Activated CD4-positive, alpha-beta T cell treated with anti-CD3 and anti-CD28 coated beads for 48 hours (primary cell): ENCODE results near the gene SLC28A1.

Experiments used
- DNase-seq: peaks from one replicate; pipeline ENCODE4 v3.0.0-alpha.2; 2020

SLC28A1 gene

DNA sequence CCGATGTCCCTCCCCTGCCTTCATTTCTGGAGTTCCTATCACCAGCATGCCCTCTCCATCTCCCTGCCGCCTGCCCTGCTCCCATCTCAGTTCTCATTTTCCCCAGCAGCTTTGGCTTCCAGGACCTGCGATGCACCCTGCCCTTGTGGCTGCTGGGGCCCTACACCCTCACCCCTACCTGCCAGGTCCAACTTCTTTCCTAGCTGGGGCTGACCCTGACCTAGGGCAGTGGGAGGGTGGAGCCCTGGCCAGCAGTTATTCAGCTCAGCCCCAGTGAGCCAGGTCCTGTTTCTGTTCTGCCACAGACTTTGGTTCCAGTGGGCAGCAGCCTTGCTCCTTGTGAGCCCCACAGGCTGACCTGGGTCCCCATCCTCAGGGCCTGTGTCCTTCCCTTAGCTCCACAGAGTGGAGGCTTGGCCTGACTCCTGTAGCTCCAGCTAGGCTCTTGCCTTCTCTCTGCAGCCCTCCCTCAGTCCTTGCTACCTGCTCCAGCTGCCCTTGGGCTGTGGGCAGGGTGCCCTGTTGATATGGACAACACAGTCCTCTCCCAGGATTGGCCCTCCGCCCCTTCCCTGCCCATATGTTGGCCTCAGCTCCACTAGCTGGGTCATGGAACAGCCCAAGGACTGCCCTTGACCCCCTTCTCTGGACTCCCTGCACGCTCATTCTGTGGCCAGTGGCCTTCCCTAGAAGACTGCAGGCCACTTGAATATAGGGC is 62.5 kb downstream of the SLC28A1 start:
- DNase-seq: no peak

DNA sequence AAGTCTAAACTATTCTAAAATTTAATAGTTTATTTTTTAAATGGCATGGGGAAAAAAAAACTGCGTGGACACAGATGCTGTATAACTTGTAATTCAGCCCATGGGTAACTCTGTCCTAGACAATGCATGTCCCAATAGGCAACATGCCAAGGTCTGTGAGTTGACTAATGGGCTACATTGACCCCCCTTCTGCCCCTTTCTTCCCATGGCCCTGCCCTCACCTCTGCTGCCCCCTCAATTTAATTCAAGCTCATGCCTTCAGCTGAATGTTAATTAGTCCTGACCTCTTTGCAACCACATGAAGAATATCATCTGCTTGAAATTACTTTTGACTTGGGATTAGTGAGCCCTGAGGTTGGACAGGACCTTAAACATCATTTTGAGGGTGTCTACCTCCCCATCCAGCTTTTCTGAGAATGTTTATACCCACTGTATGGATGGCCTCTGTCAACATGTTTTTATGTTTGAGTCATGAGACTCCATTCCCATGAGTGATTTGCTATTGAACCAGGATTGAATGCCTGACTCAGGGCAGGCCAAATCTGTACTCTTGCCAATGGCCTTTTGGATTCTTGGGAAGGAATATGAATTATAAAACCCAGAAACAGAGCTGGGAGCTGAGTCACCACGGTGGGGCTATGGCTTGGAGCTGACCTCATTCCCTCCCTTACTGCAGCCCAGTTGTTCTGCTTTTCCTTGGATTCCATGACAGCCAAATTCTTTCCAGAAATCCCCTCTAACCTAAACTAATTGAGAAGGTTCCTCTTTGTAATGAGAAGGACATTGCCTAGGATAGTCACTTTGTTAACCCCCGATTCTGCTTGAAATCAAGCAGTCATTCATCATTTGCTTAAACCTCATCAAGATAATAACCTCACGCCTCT is 63.7 kb downstream of the SLC28A1 start:
- no peak for DNase-seq

DNA sequence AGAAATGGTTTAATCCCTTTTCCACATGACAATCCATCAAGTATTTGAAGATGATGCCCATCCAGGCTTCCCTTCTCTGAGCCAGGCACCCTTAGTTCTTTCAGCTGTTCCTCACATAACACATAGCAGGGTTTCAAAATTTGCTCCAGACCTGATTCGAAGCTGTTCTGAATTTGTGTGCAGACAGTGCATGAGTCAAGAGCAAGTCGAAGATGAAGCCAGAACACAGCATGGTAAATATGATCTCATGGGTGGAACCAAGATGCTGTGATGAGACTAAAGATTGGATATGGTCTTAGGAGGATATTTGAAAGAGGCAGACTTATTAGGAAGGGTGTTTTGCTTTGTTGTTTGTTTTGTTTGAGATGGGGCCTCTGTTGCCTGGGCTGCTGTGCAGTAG is 64.6 kb downstream of the SLC28A1 start:
- no peak for DNase-seq

DNA sequence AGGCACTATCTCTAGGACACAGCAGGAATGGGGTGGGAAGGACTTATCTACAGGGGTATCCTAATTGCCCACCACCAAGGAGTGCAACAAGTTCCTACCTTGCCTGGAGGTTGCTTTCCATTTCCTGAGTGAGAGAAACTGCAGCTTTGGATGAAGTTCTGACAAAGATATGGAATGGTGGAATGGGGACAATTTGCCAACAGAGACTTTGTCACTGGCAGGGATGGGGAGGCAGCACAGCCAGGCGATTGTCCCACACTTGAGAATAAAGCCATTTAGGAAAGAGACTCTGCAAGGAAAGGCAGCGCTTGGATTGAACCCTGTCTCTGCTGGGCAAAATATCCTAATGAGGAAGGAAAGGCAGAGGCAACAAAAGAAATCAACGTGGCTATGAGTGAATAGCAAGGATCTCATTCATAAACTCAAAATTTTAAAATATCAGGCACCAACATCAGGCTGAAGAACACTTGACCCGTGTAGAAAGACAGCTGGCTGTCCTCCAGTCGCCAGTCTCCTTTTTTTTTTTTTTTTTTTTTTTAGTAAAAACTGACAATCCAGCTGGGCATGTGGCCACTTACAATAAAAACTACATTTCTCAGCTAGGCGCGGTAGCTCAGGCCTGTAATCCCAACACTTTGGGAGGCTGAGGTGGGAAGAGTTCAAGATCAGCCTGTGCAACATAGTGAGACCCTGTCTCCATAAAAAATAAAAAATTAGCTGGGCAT is 65.5 kb downstream of the SLC28A1 start:
- DNase-seq: no peak

DNA sequence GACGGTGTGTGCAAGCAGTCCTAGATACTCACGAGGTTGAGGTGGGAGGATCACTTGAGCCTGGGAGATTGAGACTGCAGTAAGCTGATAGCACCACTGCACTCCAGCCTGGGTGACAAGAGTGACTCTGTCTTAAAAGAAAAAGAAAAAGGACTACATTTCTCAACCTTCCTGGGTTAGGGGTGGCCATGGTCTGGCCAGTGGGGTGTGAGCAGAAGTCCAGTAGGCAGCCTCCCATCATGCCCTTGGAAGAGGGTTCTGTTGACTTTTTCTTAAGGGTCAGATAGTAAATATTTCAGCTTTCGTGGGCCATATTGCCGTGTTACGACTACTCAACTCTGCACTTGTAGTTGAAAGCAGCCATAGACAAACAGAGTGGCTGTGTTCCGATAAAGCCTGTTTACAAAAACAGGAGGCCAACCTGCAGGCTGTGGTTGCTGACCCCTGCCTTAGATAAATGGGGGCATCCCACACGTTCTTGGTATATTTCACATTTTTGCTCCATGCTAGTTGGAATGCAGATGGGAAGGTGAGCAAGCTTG is 66.2 kb downstream of the SLC28A1 start:
- DNase-seq: no peak

DNA sequence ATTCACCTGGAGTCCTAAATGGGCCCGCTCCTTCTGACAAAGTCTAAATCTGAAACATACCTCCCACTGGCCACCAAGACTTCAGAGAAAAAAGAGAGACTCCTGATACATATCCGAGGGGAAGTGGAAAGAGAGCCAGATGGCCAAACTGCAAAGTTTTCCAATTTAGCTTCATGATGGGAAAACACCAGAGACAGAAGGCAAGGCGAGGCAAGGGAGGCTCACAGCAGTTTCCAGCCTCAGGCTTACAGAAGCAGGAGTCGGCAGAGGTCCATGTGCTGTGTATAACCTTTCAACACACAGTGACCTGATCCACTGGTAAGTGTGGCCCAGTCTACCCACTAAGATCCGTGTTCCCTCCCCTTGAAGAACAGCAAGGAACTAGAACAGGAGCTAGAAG is 67.3 kb downstream of the SLC28A1 start:
- no peak for DNase-seq

DNA sequence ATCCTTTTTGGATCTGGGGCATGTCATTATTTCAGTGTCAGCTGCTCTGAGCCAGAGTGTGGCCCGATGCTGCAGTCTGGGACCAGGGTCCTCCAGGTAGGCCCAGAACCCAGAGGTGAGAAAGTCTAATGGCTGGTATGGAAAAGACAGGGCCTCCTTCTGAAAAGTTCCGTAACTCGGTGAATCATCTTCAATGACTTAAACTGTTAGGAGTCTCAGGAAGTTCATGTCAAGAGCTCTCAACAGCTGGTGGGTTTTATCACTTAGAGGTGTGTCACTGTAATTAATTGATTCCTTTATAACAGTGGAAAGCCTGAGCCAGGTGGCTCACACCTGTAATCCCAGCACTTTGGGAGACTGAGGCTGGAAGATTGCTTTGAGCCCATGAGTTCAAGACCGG is 68.7 kb downstream of the SLC28A1 start:
- no peak for DNase-seq

DNA sequence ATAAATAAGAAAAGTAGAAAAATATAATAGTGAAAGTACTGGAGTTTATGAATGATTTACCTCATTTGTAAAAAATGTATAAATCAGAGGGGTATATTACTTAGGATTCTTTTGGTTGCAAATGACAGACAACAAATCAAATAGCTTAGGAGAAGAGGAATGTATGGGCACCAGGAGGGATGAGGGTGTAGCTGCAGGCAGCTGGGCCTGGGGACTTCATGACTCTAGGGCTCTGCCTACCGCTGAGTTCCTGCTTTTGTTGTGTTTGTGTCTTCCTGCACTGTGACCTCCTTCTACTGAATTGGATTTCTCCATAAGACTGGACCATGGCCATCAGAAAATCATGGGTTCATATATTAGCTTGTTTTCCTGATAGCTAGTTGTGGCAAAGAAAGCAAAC is 69.3 kb downstream of the SLC28A1 start:
- DNase-seq: no peak

DNA sequence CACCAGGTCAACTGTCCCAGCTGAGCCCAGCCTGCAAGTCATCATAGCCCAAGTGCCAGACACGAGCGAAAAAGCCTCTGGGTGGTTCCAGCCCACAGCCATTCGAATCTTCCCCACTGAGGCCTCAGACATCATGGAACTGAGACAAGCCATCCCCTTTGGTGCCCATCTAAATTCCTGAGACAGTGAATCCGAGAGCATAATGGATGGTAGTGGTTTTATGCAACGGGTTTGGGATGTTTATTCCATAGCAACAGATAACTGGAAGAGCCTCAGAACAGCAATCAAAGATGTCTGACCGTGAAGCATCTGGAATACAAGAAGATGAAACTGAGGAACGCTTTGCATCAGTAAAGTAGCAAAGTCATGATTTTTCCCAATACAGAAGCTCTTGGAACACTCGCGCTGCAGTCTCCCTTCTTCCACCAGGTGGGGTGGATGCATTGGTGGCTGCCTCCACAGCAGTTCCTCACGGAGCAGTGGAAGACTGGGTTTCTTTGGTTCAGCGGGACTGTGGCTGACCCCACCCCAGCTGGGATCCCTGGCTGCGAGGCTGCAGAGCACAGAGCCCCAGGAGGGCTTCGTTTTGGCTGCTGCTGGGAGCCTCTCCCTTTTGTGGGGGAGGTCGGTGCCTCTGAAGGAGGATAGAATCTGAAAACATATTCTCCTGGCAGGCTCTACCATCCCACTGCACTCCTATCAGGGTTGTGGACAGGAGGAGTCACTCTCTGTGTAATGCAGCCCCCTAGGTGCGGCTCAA is 70.8 kb downstream of the SLC28A1 start:
- peak; percentile 48 for DNase-seq

DNA sequence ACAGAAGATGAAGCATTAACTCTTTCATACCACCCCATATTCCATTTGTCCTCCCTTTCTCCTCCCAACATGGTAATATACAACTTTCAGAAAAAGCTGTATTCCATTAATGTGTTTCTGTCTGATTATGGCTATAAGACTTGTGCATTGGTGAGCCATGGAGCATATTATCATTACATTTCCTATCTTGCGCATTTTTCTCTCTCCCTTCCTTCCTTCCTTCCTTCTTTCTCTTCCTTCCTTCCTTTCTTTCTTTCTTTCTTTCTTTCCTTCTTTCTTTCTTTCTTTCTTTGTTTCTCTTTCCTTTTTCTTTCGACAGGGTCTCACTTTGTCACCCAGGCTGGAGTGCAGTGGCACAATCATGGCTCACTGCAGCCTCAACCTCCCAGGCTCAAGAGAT is 71.7 kb downstream of the SLC28A1 start:
- DNase-seq: no peak

DNA sequence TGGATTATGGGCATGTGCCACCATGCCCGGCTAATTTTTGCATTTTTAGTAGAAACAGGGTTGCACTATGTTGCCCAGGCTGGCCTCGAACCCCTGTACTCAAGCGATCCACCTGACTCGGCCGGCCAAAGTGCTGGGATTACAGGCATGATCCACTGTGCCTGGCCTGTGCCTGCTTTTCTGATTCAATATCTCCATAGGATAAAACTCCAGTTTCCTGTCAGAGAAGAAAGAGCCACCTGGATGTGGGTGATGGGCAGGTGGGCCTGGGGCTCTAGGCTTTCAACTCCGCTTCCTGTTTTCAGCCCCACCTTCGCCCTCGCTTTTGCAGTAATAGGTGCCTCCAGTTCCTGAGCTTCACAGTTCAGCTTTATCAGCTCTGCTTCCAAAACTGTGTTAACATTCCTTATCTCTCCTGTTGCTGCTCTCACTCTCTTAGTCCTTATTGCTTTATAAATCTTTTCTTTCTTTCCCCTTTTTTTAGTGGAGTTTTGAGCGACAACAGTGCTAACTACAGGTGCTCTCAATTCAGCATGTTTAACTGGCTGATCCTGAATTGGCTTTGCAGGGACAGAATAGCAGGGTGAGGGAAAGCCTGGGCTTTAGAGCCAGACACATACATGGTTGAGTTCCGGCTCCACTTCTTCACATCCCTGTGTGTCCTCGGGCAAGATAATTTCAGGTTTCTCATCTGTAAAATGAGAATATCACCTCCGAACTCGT is 76.1 kb downstream of the SLC28A1 start:
- DNase-seq: no peak

DNA sequence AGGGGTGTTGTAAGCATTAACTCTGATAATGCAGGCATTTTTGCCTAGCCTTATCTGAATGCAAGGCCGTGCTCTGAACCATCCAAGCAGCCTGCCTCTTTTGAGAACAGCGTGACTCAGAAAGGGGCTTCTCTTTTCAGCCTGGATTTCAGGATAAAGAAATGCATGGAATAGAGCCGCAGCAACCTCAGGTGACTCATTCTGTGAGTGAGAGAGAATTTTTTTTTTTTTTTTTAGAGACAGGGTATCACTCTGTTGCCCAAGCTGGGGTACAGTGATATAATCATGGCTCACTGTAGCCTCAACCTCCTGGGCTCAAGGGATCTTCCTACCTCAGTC is 76.6 kb downstream of the SLC28A1 start:
- DNase-seq: no peak

DNA sequence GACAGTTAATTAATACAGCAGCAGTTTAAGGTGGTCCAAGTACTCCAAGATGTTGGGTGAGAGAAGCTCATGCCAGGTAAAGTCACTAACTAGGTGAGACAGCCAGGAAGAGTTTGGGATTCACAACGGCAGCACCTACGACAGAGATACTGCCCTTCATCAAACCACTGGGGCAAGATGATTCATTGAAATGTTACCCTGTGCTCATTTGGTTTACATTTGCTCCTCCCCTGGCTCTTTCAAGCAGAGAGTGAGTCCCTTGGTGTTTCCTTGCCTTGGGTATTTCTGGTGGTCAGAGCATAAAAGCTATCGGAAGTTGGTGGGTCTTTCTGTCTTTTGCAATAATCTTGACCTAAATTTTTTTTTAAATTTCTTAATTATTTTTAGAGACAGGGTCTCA is 77.2 kb downstream of the SLC28A1 start:
- no peak for DNase-seq

DNA sequence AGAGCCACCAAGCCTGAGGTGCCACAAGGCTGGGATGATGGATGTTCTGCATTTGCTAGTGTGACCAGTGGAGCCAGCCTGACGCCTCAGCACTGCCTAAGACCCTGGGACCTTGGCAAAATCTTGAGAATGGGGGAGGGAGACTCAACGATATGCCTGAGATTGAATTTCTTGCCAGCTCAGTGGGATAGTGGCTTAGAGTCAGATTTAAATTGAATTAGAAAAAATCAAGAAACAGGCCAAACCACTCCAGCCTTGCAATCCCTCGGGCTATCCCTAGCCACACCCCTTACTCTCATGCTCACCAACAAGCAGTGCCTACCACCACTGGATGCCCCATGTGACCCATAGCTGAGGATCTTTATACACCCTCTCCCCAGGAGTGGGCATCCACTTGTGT is 78.5 kb downstream of the SLC28A1 start:
- no peak for DNase-seq

DNA sequence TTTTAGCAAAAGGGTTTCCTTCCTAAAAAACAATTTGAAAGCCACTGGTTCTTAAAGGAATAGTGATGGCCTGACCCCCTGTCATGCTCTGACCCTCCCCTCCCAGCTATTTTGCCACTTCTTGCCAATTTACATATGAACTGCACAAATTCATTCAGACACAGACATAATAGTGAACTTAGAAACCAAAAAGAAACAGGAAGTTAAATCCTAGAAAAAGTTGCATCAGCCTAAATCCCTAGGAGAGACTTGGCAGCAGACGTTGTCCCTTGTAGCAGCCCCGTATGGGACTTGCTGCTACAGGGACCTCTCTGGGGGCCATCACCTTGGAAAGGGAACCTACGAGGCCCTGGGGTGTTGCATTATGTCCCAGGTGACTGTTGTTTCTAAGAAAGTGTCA is 82.9 kb downstream of the SLC28A1 start:
- DNase-seq: no peak

DNA sequence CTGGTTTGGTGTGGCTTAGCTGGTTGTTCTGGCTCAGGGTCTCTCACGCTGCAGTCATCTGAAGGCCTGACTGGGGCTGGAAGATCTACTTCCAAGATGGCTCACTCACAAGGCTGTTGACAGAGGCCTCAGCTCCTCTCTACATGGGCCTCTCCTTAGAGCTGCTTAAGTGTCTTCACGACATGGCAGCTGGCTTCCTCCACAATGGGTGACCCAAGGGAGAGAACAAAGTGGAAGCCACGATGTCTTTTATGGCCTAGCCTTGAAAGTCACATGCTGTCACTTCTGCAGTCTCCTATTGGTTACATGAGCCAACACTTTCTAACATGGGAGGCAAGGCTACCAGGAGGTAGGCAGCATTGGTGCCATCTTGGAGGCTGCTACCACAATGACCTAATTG is 83.8 kb downstream of the SLC28A1 start:
- no peak for DNase-seq

DNA sequence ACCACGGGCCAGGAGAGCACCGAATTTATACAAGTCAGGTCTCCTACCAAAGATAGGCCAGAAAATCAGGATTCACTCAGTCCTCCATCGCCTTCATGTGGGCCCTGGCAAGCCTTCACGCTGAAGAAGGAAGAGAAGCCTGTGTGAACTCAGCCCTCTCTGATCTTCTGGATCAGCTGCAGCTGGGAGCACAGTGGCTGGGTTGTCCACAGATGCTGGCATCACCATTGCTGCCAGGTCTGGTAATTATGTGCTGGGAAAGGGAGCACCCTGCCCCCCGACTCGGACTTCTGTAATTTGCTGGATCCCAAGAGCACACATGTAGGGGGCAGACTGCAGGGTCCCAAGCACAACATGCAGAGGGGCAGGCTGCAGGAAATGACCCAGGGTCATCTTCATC is 84.8 kb downstream of the SLC28A1 start:
- DNase-seq: no peak

DNA sequence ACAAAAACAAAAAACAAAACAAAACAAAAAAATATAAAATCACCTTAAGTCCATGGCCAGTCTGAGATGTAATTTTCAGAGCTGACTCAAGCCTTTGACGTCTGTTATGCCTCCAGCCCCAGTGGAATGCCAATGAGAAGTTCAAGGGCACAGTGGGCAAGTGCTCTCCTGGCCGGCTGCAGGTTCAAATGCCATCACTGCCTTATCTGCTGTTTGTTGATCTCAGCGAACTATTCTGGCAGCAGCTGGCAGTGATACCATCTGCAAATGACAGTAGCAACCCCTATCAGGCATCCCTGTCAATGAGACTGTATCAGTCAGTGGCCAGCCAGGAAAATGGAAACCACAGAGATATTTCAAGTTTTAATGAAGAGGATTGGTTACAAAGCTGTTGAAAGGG is 86.4 kb downstream of the SLC28A1 start:
- DNase-seq: no peak

DNA sequence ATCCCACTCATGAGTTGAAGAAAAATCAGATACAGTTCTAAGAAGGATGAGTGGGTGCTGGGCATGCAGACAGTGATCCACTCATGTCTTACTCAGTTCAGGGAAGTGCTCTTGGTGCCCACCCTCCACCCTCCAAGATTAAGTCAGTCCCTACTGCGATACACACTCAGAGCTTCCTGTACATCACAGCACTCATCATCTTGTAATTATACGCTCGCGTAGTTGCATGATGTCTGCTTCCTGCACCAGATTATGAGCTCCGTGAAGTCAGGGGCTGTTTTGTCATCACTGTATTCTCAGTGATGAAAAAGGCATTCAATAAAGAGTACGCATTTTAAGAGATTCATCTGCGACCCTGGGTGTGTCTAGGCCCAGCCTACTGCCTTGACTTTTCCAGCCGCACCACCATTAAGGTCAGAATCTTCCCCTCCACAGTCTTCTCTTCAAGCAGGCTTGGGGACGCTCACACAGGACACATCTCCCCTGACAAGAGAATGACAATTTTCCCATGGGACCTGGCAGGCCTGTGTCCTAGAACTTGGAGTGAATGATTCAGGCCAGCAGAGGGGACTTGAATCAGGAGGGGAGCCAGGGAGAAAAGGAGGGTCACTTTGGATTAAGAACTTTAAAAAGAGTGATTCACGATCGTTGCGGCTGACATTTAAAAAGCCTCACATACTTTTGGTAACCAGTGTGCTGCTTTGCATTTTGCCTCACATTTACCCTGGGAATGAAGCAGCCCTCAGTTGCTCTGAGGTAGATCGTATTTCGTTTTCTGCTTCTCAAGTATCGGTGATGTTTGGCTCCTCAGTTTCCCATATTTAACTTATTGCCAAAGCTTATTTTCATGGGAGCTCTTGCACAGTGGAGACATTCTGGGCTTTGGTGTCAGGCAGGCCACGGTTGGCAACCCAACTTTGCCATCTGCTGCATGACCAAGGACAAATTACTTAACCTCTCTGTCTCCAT is 89.3 kb downstream of the SLC28A1 start:
- no peak for DNase-seq

DNA sequence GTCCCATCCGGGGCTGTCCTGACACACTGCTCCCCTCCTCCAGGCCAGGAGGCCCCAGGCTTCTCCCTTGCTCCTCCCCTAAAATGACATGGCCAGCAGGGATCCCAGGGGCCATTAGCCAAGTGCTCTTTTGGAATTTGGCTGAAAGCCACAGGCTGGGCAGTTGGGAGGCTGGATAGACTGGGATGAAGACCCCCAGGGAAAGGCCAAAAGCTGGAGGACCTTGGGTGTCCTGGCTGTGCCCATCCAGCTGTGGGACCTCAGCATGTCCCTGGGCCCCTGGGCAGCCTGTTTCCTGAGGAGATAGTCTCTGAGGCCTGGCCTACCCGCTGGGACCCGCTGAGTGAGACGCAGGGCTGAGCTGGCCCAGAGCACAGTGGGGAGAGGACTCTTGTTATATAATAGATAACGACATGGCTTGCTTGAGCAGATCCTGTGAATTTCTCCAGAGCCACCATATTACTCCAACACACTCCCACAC is 91.4 kb downstream of the SLC28A1 start:
- DNase-seq: no peak
